IMR-90 (cell line): ENCODE results near the gene PLA2G4A. TPM values are rescaled to one million over a fixed set of nuclear protein-coding genes. Genes with fewer than 3 reads are reported as not detected.

Experiments
- ATAC-seq: fragments of 200-7000 bp; cut with Tn5 transposase; 2 replicates; pipeline ENCODE4 v1.9.1; 2020; ENCODE audit warnings: low read depth, mild to moderate bottlenecking, moderate library complexity
- BruUV-seq: library from RNA; stranded (reverse); fragments of 400-500 nt; replicated peaks from 2 replicates; lab custom pipeline; 2021; lab: Mats Ljungman, UMichigan
- CTCF ChIA-PET: fragments of 300-600 bp; formaldehyde crosslinking; extraction: SDS; loops from one replicate; lab custom pipeline; 2021; ENCODE audit warnings: antibody characterized with exemption; lab: Yijun Ruan, JAX
- POLR2A ChIA-PET: fragments of 300-600 bp; sonication (Branson Sonifier 250); formaldehyde crosslinking; loops from one replicate; lab custom pipeline; 2022; ENCODE audit warnings: antibody characterized with exemption; ENCODE audit not compliant: unreplicated experiment; lab: Charles Lee
- DNase-seq: peaks from one replicate; pipeline ENCODE4 v3.0.0; 2013
- H2AFZ ChIP-seq: replicated peaks from 2 replicates; pipeline ENCODE3; 2013; ENCODE audit warnings: low read length, mild to moderate bottlenecking; ENCODE audit not compliant: poor library complexity
- H2AK5ac ChIP-seq: 2 replicates; pipeline ENCODE4 v1.6.1; 2013; ENCODE audit warnings: low read depth, low read length, inconsistent platforms
- H2AK9ac ChIP-seq: replicated peaks from 2 replicates; pipeline ENCODE3; 2013; ENCODE audit warnings: mild to moderate bottlenecking, low read depth, low read length, moderate library complexity; ENCODE audit not compliant: poor library complexity
- H2BK120ac ChIP-seq: 2 replicates; pipeline ENCODE4 v1.6.1; 2013; ENCODE audit warnings: low read depth, low read length, inconsistent platforms
- H2BK15ac ChIP-seq: 3 replicates; pipeline ENCODE4 v1.6.1; 2013; ENCODE audit warnings: low read depth, low read length, inconsistent platforms
- H2BK20ac ChIP-seq: 2 replicates; pipeline ENCODE4 v1.6.1; 2013; ENCODE audit warnings: low read depth, mild to moderate bottlenecking, inconsistent platforms, low read length, moderate library complexity
- H2BK5ac ChIP-seq: 2 replicates; pipeline ENCODE4 v1.6.1; 2013; ENCODE audit warnings: mild to moderate bottlenecking, low read depth, low read length, inconsistent platforms; ENCODE audit not compliant: poor library complexity, severe bottlenecking
- H3K14ac ChIP-seq: replicated peaks from 2 replicates; pipeline ENCODE4 v1.6.1; 2013; ENCODE audit warnings: low read depth, low read length, inconsistent platforms
- H3K18ac ChIP-seq: 2 replicates; pipeline ENCODE4 v1.6.1; 2013; ENCODE audit warnings: low read depth, low read length, control low read depth
- H3K23ac ChIP-seq: 2 replicates; pipeline ENCODE4 v1.6.1; 2013; ENCODE audit warnings: low read depth, low read length, inconsistent platforms
- H3K27ac ChIP-seq: 2 replicates; pipeline ENCODE4 v1.5.1; 2013; ENCODE audit warnings: mild to moderate bottlenecking, control low read depth, low read length; ENCODE audit not compliant: insufficient read depth
- H3K27me3 ChIP-seq: 2 replicates; pipeline ENCODE4 v1.6.1; 2013; ENCODE audit warnings: low read length; ENCODE audit not compliant: control insufficient read depth, insufficient read depth
- H3K36me3 ChIP-seq: 2 replicates; pipeline ENCODE4 v1.6.1; 2013; ENCODE audit warnings: low read length, mixed read lengths; ENCODE audit not compliant: control insufficient read depth, insufficient read depth
- H3K4ac ChIP-seq: 2 replicates; pipeline ENCODE4 v1.6.1; 2013; ENCODE audit warnings: low read depth, low read length, inconsistent platforms
- H3K4me1 ChIP-seq: 2 replicates; pipeline ENCODE4 v1.6.1; 2013; ENCODE audit warnings: low read length, mixed read lengths; ENCODE audit not compliant: control insufficient read depth, insufficient read depth
- H3K4me2 ChIP-seq: 2 replicates; pipeline ENCODE4 v1.6.1; 2013; ENCODE audit warnings: low read depth, mild to moderate bottlenecking, control low read depth, low read length, moderate library complexity
- H3K4me3 ChIP-seq: 2 replicates; pipeline ENCODE4 v1.5.1; 2013; ENCODE audit warnings: low read depth, mild to moderate bottlenecking, control low read depth, low read length, moderate library complexity; ENCODE audit not compliant: insufficient read depth
- H3K56ac ChIP-seq: 2 replicates; pipeline ENCODE4 v1.6.1; 2013; ENCODE audit warnings: low read length, inconsistent platforms; ENCODE audit not compliant: insufficient read depth; ENCODE audit errors: extremely low read depth
- H3K79me1 ChIP-seq, 2 experiments: 2 replicates each; pipeline ENCODE4 v1.6.1; 2013; ENCODE audit warnings: low read length in 2 of 2, inconsistent platforms in 1 of 2, low read depth in 1 of 2
- H3K9ac ChIP-seq: 2 replicates; pipeline ENCODE4 v1.6.1; 2013; ENCODE audit warnings: low read depth, low read length, control low read depth
- H3K9me1 ChIP-seq: 2 replicates; pipeline ENCODE4 v1.6.1; 2013; ENCODE audit warnings: low read length, inconsistent platforms; ENCODE audit not compliant: insufficient read depth
- H3K9me3 ChIP-seq: 2 replicates; pipeline ENCODE4 v1.6.1; 2013; ENCODE audit warnings: low read length; ENCODE audit not compliant: control insufficient read depth, insufficient read depth
- H4K20me1 ChIP-seq: 2 replicates; pipeline ENCODE4 v1.6.1; 2013; ENCODE audit warnings: low read length, inconsistent platforms; ENCODE audit not compliant: insufficient read depth
- H4K5ac ChIP-seq: 2 replicates; pipeline ENCODE4 v1.6.1; 2013; ENCODE audit warnings: mild to moderate bottlenecking, low read depth, low read length, control low read depth
- H4K8ac ChIP-seq, 2 experiments: 2 replicates each; pipeline ENCODE4 v1.6.1; 2013; ENCODE audit warnings: low read depth in 2 of 2, low read length in 2 of 2, control low read depth in 1 of 2, inconsistent platforms in 1 of 2
- H4K91ac ChIP-seq: 2 replicates; pipeline ENCODE4 v1.6.1; 2013; ENCODE audit warnings: low read depth, low read length, inconsistent platforms; ENCODE audit not compliant: insufficient read depth
- BHLHE40 ChIP-seq: fragments of 150-350 bp; IDR thresholded peaks from 2 replicates; pipeline ENCODE4 v1.6.1; 2016; ENCODE audit warnings: mild to moderate bottlenecking, low read depth, low read length
- CEBPB ChIP-seq: IDR thresholded peaks from 2 replicates; pipeline ENCODE4 v1.6.1; 2012; ENCODE audit warnings: low read depth, low read length, improper control_type of control experiment
- CHD1 ChIP-seq: IDR thresholded peaks from 2 replicates; pipeline ENCODE4 v1.6.1; 2012; ENCODE audit warnings: low read depth, low read length, improper control_type of control experiment
- CTCF ChIP-seq: conservative IDR thresholded peaks from 2 replicates; pipeline ENCODE4 v1.5.1; 2012; ENCODE audit warnings: mild to moderate bottlenecking, low read depth, low read length, improper control_type of control experiment
- ELK1 ChIP-seq: fragments of 150-350 bp; IDR thresholded peaks from 2 replicates; pipeline ENCODE4 v1.6.1; 2016; ENCODE audit warnings: low read depth, mild to moderate bottlenecking, low read length, moderate library complexity, borderline replicate concordance
- FOS ChIP-seq: fragments of 150-350 bp; IDR thresholded peaks from 2 replicates; pipeline ENCODE4 v1.6.1; 2016; ENCODE audit warnings: low read depth, low read length
- MAFK ChIP-seq: IDR thresholded peaks from 2 replicates; pipeline ENCODE4 v1.6.1; 2012; ENCODE audit warnings: low read depth, low read length, improper control_type of control experiment
- MAZ ChIP-seq: IDR thresholded peaks from 2 replicates; pipeline ENCODE4 v1.6.1; 2012; ENCODE audit warnings: low read depth, mild to moderate bottlenecking, low read length, improper control_type of control experiment, moderate library complexity, borderline replicate concordance
- MXI1 ChIP-seq: IDR thresholded peaks from 2 replicates; pipeline ENCODE4 v1.6.1; 2012; ENCODE audit warnings: low read depth, mild to moderate bottlenecking, low read length, moderate library complexity, borderline replicate concordance
- NFE2L2 ChIP-seq: fragments of 150-350 bp; IDR thresholded peaks from 2 replicates; pipeline ENCODE4 v1.6.1; 2016; ENCODE audit warnings: low read depth, mild to moderate bottlenecking, low read length
- POLR2A ChIP-seq: IDR thresholded peaks from 2 replicates; pipeline ENCODE4 v1.6.1; 2012; ENCODE audit warnings: mild to moderate bottlenecking, low read depth, low read length
- RAD21 ChIP-seq: IDR thresholded peaks from 2 replicates; pipeline ENCODE4 v1.6.1; 2012; ENCODE audit warnings: low read length, improper control_type of control experiment
- RCOR1 ChIP-seq: IDR thresholded peaks from 2 replicates; pipeline ENCODE4 v1.6.1; 2012; ENCODE audit warnings: mild to moderate bottlenecking, low read length, improper control_type of control experiment; ENCODE audit not compliant: insufficient replicate concordance
- RFX5 ChIP-seq: IDR thresholded peaks from 2 replicates; pipeline ENCODE4 v1.8.0; 2012; ENCODE audit warnings: low read depth, mild to moderate bottlenecking, low read length, moderate library complexity
- SMC3 ChIP-seq: fragments of 150-350 bp; IDR thresholded peaks from 2 replicates; pipeline ENCODE4 v1.6.1; 2016; ENCODE audit warnings: low read depth, mild to moderate bottlenecking, antibody characterized with exemption, low read length, moderate library complexity
- USF2 ChIP-seq: fragments of 150-350 bp; IDR thresholded peaks from 2 replicates; pipeline ENCODE4 v1.6.1; 2017; ENCODE audit warnings: mild to moderate bottlenecking, antibody characterized with exemption, low read length, low read depth
- WGBS, 2 experiments: methylation state at CpG; one replicate each; pipeline versions ENCODE4 v1.1.5 to v1.1.7; 2013; ENCODE audit warnings: missing lambda C conversion rate in 2 of 2; ENCODE audit not compliant: insufficient read length in 1 of 2; ENCODE audit errors: extremely low coverage in 2 of 2; 5-methylcytosine and 5-hydroxymethylcytosine counted together
- dilution Hi-C: fragments of 300-500 bp; cut with HindIII; formaldehyde crosslinking; loops from one replicate; pipeline ENCODE4 v1.14.3; 2018; ENCODE audit warnings: low sequenced_read_pairs; ENCODE audit not compliant: unreplicated experiment
- in situ Hi-C: fragments of 300-500 bp; cut with MboI; formaldehyde crosslinking; loops from 3 replicates; pipeline ENCODE4 v1.14.3; 2019; ENCODE audit warnings: low sequenced_read_pairs, inconsistent platforms, mixed read lengths
- intact Hi-C: fragments of 100-400 bp; cut with micrococcal nuclease; formaldehyde crosslinking; loops from 2 replicates; pipeline ENCODE4 v1.10.0; 2022
- polyA plus RNA-seq, 3 experiments: library from polyadenylated mRNA; depleted of rRNA; stranded (reverse); fragments of >200 nt; gene quantifications; 2 replicates each; pipeline ENCODE4 v1.2.3, GENCODE V29; 2012; ENCODE audit warnings: low replicate concordance in 1 of 3
- total RNA-seq: library from RNA; depleted of rRNA; stranded (reverse); fragments of >200 nt; gene quantifications from 2 replicates; pipeline ENCODE4 v1.2.3, GENCODE V29; 2012

Gene PLA2G4A
- total and polyA plus RNA-seq, 2 of the 4 experiments (the other 2 are of a cell fraction): 1.6 to 3.8 TPM

- Histone ChIP-seq H3K4me1 (no peaks in the 10 kb centered on the region), H3K27ac (no peak overlapping the region), H4K8ac (no peak overlapping the region), H2AK5ac (no peak overlapping the region), H3K79me1 (no peaks in the 10 kb centered on the region), H3K14ac (no peak overlapping the region), H4K91ac (no peak overlapping the region), H3K4me3 (no peak overlapping the region), H2BK120ac (no peak overlapping the region), H3K27me3 (no peaks in the 10 kb centered on the region), H3K9me3 (no peaks in the 10 kb centered on the region), H4K5ac (no peak overlapping the region), H3K18ac (no peak overlapping the region), H4K20me1 (no peaks in the 10 kb centered on the region), H2AK9ac (no peak overlapping the region), H3K4me2 (no peak overlapping the region), H3K23ac (no peak overlapping the region), H2AFZ (no peak overlapping the region), H3K36me3 (no peaks in the 10 kb centered on the region), H3K9me1 (no peaks in the 10 kb centered on the region), H2BK5ac (no peak overlapping the region), H2BK20ac (no peak overlapping the region), H3K56ac (no peak overlapping the region), H3K4ac (no peak overlapping the region), H3K9ac (no peak overlapping the region), H2BK15ac (no peak overlapping the region)
- ATAC-seq: no peak
- intact Hi-C loops: no loop called here
- whole genome bisulfite sequencing, 2 experiments: no CpG with 5 or more reads among the region's 1 CpG
- in situ Hi-C loops: no loop called here
- no peak for DNase-seq
- ChIA-PET POLR2A (no interaction called here), CTCF (no interaction called here)
- no TSS peak for BruUV-seq
- dilution Hi-C loops: no loop called here
- TF ChIP-seq BHLHE40: no peak
- TF ChIP-seq NFE2L2: no peak
- TF ChIP-seq MAZ: no peak
- no peak for TF ChIP-seq RCOR1
- no peak for TF ChIP-seq CTCF
- no peak for TF ChIP-seq MXI1
- TF ChIP-seq RFX5: no peak
- no peak for TF ChIP-seq ELK1
- TF ChIP-seq USF2: no peak
- TF ChIP-seq CEBPB: no peak
- no peak for TF ChIP-seq MAFK
- TF ChIP-seq RAD21: no peak
- TF ChIP-seq SMC3: no peak
- TF ChIP-seq POLR2A: no peak
- TF ChIP-seq FOS: no peak
- no peak for TF ChIP-seq CHD1
Observed at GRCh38 chr1:186873687-186874086, 44.9 kb downstream of the PLA2G4A start.
